ENCODE results near the gene HTR3B. TPM values are rescaled to one million over a fixed set of nuclear protein-coding genes. Genes with fewer than 3 reads are reported as not detected.
A peak's percentile ranks its signal among the peaks of the same experiment; 100 is the strongest.

Gene HTR3B
- total and polyA plus RNA-seq, 2 of the 4 experiments (the other 2 are of a cell fraction) = not detected

- ATAC-seq (ENCODE audit: low read depth) (no peak), DNase-seq (no peak)
- no peaks in the 10 kb centered on the region for H3K27me3 ChIP-seq (ENCODE audit: control insufficient read depth, insufficient read depth, low read length)
- H3K18ac ChIP-seq (ENCODE audit: low read depth, low read length) = no peak overlapping the region
- H3K79me1 ChIP-seq (ENCODE audit: low read depth in 1 of 2, low read length in 2 of 2) = peaks cover 4 to 19% of the 10 kb centered on the region in 2 experiments; a peak in 2 of 4 replicates
- CTCF ChIA-PET = no interaction called here
- BruUV-seq (replicated peaks) = no TSS peak
- H3K4ac ChIP-seq (ENCODE audit: low read depth, low read length) = no peak overlapping the region
- POLR2A ChIA-PET (ENCODE audit: unreplicated experiment) = no interaction called here
- H3K4me2 ChIP-seq (ENCODE audit: low read depth, low read length) = no peak overlapping the region
- dilution Hi-C loops (cut with HindIII; ENCODE audit: low sequenced_read_pairs, unreplicated experiment) = no loop called here
- no peak overlapping the region for H2BK15ac ChIP-seq (ENCODE audit: low read depth, low read length)
- no peak overlapping the region for H3K27ac ChIP-seq (ENCODE audit: insufficient read depth, low read length)
- no peak overlapping the region for H4K91ac ChIP-seq (ENCODE audit: insufficient read depth, low read depth, low read length)
- H3K36me3 ChIP-seq (ENCODE audit: control insufficient read depth, insufficient read depth, low read length) = no peaks in the 10 kb centered on the region
- no peak overlapping the region for H4K5ac ChIP-seq (ENCODE audit: low read depth, low read length)
- H4K20me1 ChIP-seq (ENCODE audit: insufficient read depth, low read length) = no peaks in the 10 kb centered on the region
- no peak overlapping the region for H2AK5ac ChIP-seq (ENCODE audit: low read depth, low read length)
- H3K9me1 ChIP-seq (ENCODE audit: insufficient read depth, low read length) = no peaks in the 10 kb centered on the region
- intact Hi-C loops (cut with micrococcal nuclease) = loop anchor here (10.0 kb wide), 2 partner anchors 288 to 1572 kb away; no protein-coding TSS in a partner anchor
- H4K8ac ChIP-seq (ENCODE audit: low read depth in 2 of 2, low read length in 2 of 2) = no peak overlapping the region; a peak in 1 of 4 replicates
- H3K9ac ChIP-seq (ENCODE audit: low read depth, low read length) = no peak overlapping the region
- no peak overlapping the region for H3K4me3 ChIP-seq (ENCODE audit: insufficient read depth, low read depth, low read length)
- H3K4me1 ChIP-seq (ENCODE audit: control insufficient read depth, insufficient read depth, low read length) = peaks cover 4% of the 10 kb centered on the region; the same call in 1 of the 2 replicates
- no peak overlapping the region for H2BK5ac ChIP-seq (ENCODE audit: low read depth, low read length, poor library complexity, severe bottlenecking)
- H3K14ac ChIP-seq (replicated peaks; ENCODE audit: low read depth, low read length) = no peak overlapping the region
- no CpG with 5 or more reads among the region's 8 CpGs for WGBS, 2 experiments (ENCODE audit: extremely low coverage in 2 of 2, insufficient read length in 1 of 2)
- H3K56ac ChIP-seq (ENCODE audit: extremely low read depth, insufficient read depth, low read length) = no peak overlapping the region
- no peak overlapping the region for H2BK20ac ChIP-seq (ENCODE audit: low read depth, low read length)
- no peak overlapping the region for H3K23ac ChIP-seq (ENCODE audit: low read depth, low read length)
- TF ChIP-seq FOS (IDR thresholded peaks at IDR 0.05; ENCODE audit: low read depth, low read length) = no peak
- TF ChIP-seq RFX5 (IDR thresholded peaks at IDR 0.05; ENCODE audit: low read depth, low read length) = no peak
- TF ChIP-seq CTCF (conservative IDR thresholded peaks at IDR 0.05; ENCODE audit: low read depth, low read length) = no peak
- no peak for TF ChIP-seq USF2 (IDR thresholded peaks at IDR 0.05; ENCODE audit: low read depth, low read length)
- H2BK120ac ChIP-seq (ENCODE audit: low read depth, low read length) = no peak overlapping the region
- in situ Hi-C loops (cut with MboI; ENCODE audit: low sequenced_read_pairs) = no loop called here
- H3K9me3 ChIP-seq (ENCODE audit: control insufficient read depth, insufficient read depth, low read length) = no peaks in the 10 kb centered on the region
- peak overlapping the region; percentile 31 for H2AK9ac ChIP-seq (replicated peaks; ENCODE audit: low read depth, low read length, poor library complexity)
- no peak overlapping the region for H2AFZ ChIP-seq (replicated peaks; ENCODE audit: low read length, poor library complexity)
These were observed 27.6 kb upstream of the HTR3B start for GRCh38 chr11:113876798-113877669.
